RWPE2 (cell line): ENCODE data around the gene GORASP1.

Source experiments
- ATAC-seq: fragments of 200-7000 bp; cut with Tn5 transposase; 3 replicates; pipeline ENCODE4 v1.9.1; 2021; ENCODE audit warnings: low read depth
- DNase-seq: peaks from one replicate; pipeline ENCODE4 v3.0.0-alpha.2; 2020; ENCODE audit warnings: low spot score
- H3K27ac ChIP-seq: fragments of 450-650 bp; 2 replicates; pipeline ENCODE4 v1.5.1; 2017; ENCODE audit warnings: mild to moderate bottlenecking; ENCODE audit not compliant: poor library complexity, severe bottlenecking
- H3K27me3 ChIP-seq: fragments of 250-450 bp; sonication (Bioruptor Pico); 2 replicates; pipeline ENCODE4 v1.5.1; 2021; ENCODE audit warnings: mild to moderate bottlenecking, moderate library complexity; ENCODE audit not compliant: insufficient read depth, poor library complexity, severe bottlenecking
- H3K36me3 ChIP-seq: fragments of 250-450 bp; sonication (Bioruptor Pico); 2 replicates; pipeline ENCODE4 v1.5.1; 2020; ENCODE audit warnings: low read depth, mild to moderate bottlenecking, moderate library complexity
- H3K4me1 ChIP-seq: fragments of 250-450 bp; sonication (Bioruptor Pico); 2 replicates; pipeline ENCODE4 v1.5.1; 2021; ENCODE audit warnings: mild to moderate bottlenecking, moderate library complexity; ENCODE audit not compliant: insufficient read depth, poor library complexity, severe bottlenecking
- H3K4me3 ChIP-seq: fragments of 250-450 bp; sonication (Bioruptor Pico); 2 replicates; pipeline ENCODE4 v1.5.1; 2021; ENCODE audit warnings: mild to moderate bottlenecking, moderate library complexity; ENCODE audit not compliant: severe bottlenecking
- H3K9me3 ChIP-seq: fragments of 250-450 bp; sonication (Bioruptor Pico); 2 replicates; pipeline ENCODE4 v1.5.1; 2021; ENCODE audit warnings: mild to moderate bottlenecking, moderate library complexity; ENCODE audit not compliant: severe bottlenecking
- CTCF ChIP-seq: fragments of 450-650 bp; IDR thresholded peaks from one replicate; pipeline ENCODE4 v1.5.1; 2017; ENCODE audit warnings: mild to moderate bottlenecking, moderate library complexity; ENCODE audit not compliant: poor library complexity, severe bottlenecking

Gene GORASP1

GRCh38 chr3:39141171-39141995 is 34.0 kb upstream of the GORASP1 start:
- Histone ChIP-seq H3K4me1 (peaks cover 35% of the 10 kb centered on the region), H3K27me3 (no peaks in the 10 kb centered on the region), H3K9me3 (no peaks in the 10 kb centered on the region), H3K36me3 (peaks cover 45% of the 10 kb centered on the region), H3K4me3 (no peak overlapping the region), H3K27ac (peak overlapping the region; percentile 93)
- DNase-seq (peak; percentile 93), ATAC-seq (peak; percentile 86)
- no peak for TF ChIP-seq CTCF

GRCh38 chr3:39140341-39140971 is 33.0 kb upstream of the GORASP1 start:
- H3K9me3 ChIP-seq, result no peaks in the 10 kb centered on the region
- H3K36me3 ChIP-seq, result peaks cover 35% of the 10 kb centered on the region
- H3K27me3 ChIP-seq, result no peaks in the 10 kb centered on the region
- no peak for DNase-seq
- no peak overlapping the region for H3K4me3 ChIP-seq
- TF ChIP-seq CTCF, result no peak
- peaks cover 28% of the 10 kb centered on the region for H3K4me1 ChIP-seq
- peak overlapping the region; percentile 93 for H3K27ac ChIP-seq
- peak; percentile 19 for ATAC-seq

GRCh38 chr3:39139442-39139841 is 32.0 kb upstream of the GORASP1 start:
- no peak overlapping the region for H3K4me3 ChIP-seq
- no peak for TF ChIP-seq CTCF
- DNase-seq (no peak), ATAC-seq (no peak)
- peak overlapping the region; percentile 93 for H3K27ac ChIP-seq
- peaks cover 28% of the 10 kb centered on the region for H3K4me1 ChIP-seq
- H3K27me3 ChIP-seq, result no peaks in the 10 kb centered on the region
- H3K9me3 ChIP-seq, result no peaks in the 10 kb centered on the region
- H3K36me3 ChIP-seq, result peaks cover 28% of the 10 kb centered on the region

- ATAC-seq (no peak), DNase-seq (no peak)
- Histone ChIP-seq H3K4me1 (peaks cover 28% of the 10 kb centered on the region), H3K36me3 (peaks cover 22% of the 10 kb centered on the region), H3K9me3 (no peaks in the 10 kb centered on the region), H3K27ac (peak overlapping the region; percentile 93), H3K4me3 (no peak overlapping the region), H3K27me3 (no peaks in the 10 kb centered on the region)
- no peak for TF ChIP-seq CTCF
These were observed 31.5 kb upstream of the GORASP1 start for GRCh38 chr3:39138804-39139415.
